Endothelial cell of umbilical vein (primary cell): ENCODE measurements around the gene TMEM87A. TPM values are rescaled to one million over a fixed set of nuclear protein-coding genes. Genes with fewer than 3 reads are reported as not detected.

Experiments used
- BruUV-seq: library from RNA; stranded (reverse); fragments of 400-500 nt; replicated peaks from 2 replicates; lab custom pipeline; 2021; lab: Mats Ljungman, UMichigan
- CTCF ChIA-PET: fragments of 300-600, 350-600 bp; sonication (Branson Sonifier 250); formaldehyde crosslinking; loops from one replicate; lab custom pipeline; 2021; ENCODE audit warnings: antibody characterized with exemption, inconsistent platforms; lab: Charles Lee
- POLR2A ChIA-PET: fragments of 300-600, 350-600 bp; sonication (Branson Sonifier 250); formaldehyde crosslinking; loops from one replicate; lab custom pipeline; 2021; ENCODE audit warnings: antibody characterized with exemption, inconsistent platforms; lab: Charles Lee
- DNase-seq: peaks from one replicate; pipeline ENCODE4 v3.0.0-alpha.2; 2011; ENCODE audit warnings: low read depth, low spot score
- FAIRE-seq: peaks from 2 replicates; lab custom pipeline; 2011; peaks lifted over from hg19 to GRCh38; lab: Jason Lieb, UNC
- H2AFZ ChIP-seq: 2 replicates; pipeline ENCODE4 v1.6.0; 2012; ENCODE audit warnings: low read depth, low read length, control low read depth, inconsistent platforms
- H3K27ac ChIP-seq: 2 replicates; pipeline ENCODE4 v1.5.1; 2011; ENCODE audit warnings: low read depth, mild to moderate bottlenecking, control low read depth, low read length, moderate library complexity; ENCODE audit not compliant: insufficient read depth
- H3K27me3 ChIP-seq, 2 experiments: 2 replicates each; pipeline versions ENCODE4 v1.6.0 to v1.6.1; 2011; ENCODE audit warnings: low read length in 2 of 2, mixed read lengths in 1 of 2; ENCODE audit not compliant: control insufficient read depth in 2 of 2, insufficient read depth in 2 of 2
- H3K36me3 ChIP-seq, 2 experiments: 2 replicates in 1 of 2; 3 replicates in 1 of 2; pipeline ENCODE4 v1.5.1; 2011; ENCODE audit warnings: low read length in 2 of 2, mild to moderate bottlenecking in 1 of 2, moderate library complexity in 1 of 2; ENCODE audit not compliant: control insufficient read depth in 2 of 2, insufficient read depth in 2 of 2; ENCODE audit errors: extremely low read depth in 1 of 2
- H3K4me1 ChIP-seq: 3 replicates; pipeline ENCODE4 v1.5.1; 2011; ENCODE audit warnings: mild to moderate bottlenecking, low read length; ENCODE audit not compliant: control insufficient read depth, insufficient read depth; ENCODE audit errors: extremely low read depth
- H3K4me2 ChIP-seq: 2 replicates; pipeline ENCODE4 v1.6.1; 2011; ENCODE audit warnings: low read length, control low read depth, mixed read lengths; ENCODE audit not compliant: insufficient read depth
- H3K4me3 ChIP-seq, 3 experiments: fragments of 200-600 bp in 1 of 3; sonication (generic), shearing (Covaris generic) in 1 of 3; replicated peaks in 1 of 3; 2 replicates each; pipeline ENCODE4 v1.5.1; 2011 to 2016; ENCODE audit warnings: control low read depth in 3 of 3, low read length in 3 of 3, mild to moderate bottlenecking in 2 of 3, inconsistent platforms in 1 of 3, low read depth in 1 of 3, moderate library complexity in 1 of 3; ENCODE audit not compliant: insufficient read depth in 1 of 3
- H3K79me2 ChIP-seq: 2 replicates; pipeline ENCODE4 v1.6.0; 2012; ENCODE audit warnings: low read length, inconsistent platforms; ENCODE audit not compliant: control insufficient read depth, insufficient read depth
- H3K9ac ChIP-seq: replicated peaks from 2 replicates; pipeline ENCODE3; 2011; ENCODE audit warnings: low read length, control low read depth; ENCODE audit not compliant: insufficient read depth; ENCODE audit errors: extremely low read depth
- H3K9me1 ChIP-seq: replicated peaks from 3 replicates; pipeline ENCODE4 v1.6.0; 2011; ENCODE audit warnings: mild to moderate bottlenecking, low read length; ENCODE audit not compliant: control insufficient read depth, insufficient read depth; ENCODE audit errors: extremely low read depth
- H3K9me3 ChIP-seq: replicated peaks from 2 replicates; pipeline ENCODE4 v1.5.1; 2012; ENCODE audit warnings: low read length, inconsistent platforms; ENCODE audit not compliant: control insufficient read depth, insufficient read depth
- H4K20me1 ChIP-seq: replicated peaks from 2 replicates; pipeline ENCODE3; 2011; ENCODE audit warnings: mild to moderate bottlenecking, low read length; ENCODE audit not compliant: control insufficient read depth, insufficient read depth; ENCODE audit errors: extremely low read depth
- EZH2 ChIP-seq: IDR thresholded peaks from 2 replicates; pipeline ENCODE4 v1.6.1; 2012; ENCODE audit warnings: borderline replicate concordance, low read depth, mild to moderate bottlenecking, moderate library complexity, low read length, inconsistent platforms; ENCODE audit not compliant: severe bottlenecking
- FOS ChIP-seq: IDR thresholded peaks from 2 replicates; pipeline ENCODE4 v1.6.1; 2011; ENCODE audit warnings: mild to moderate bottlenecking, low read length, moderate library complexity, borderline replicate concordance; ENCODE audit not compliant: insufficient read depth
- GATA2 ChIP-seq: IDR thresholded peaks from 2 replicates; pipeline ENCODE4 v1.7.0; 2011; ENCODE audit warnings: low read depth, mild to moderate bottlenecking, moderate library complexity, mixed read lengths, low read length; ENCODE audit not compliant: insufficient read length, insufficient read depth
- JUN ChIP-seq: IDR thresholded peaks from 2 replicates; pipeline ENCODE4 v1.6.1; 2011; ENCODE audit warnings: borderline replicate concordance, low read depth; ENCODE audit not compliant: insufficient read length, insufficient read depth
- MAX ChIP-seq: IDR thresholded peaks from 2 replicates; pipeline ENCODE4 v1.6.1; 2011; ENCODE audit not compliant: insufficient read depth, insufficient read length
- MYC ChIP-seq: IDR thresholded peaks from one replicate; pipeline ENCODE4 v1.6.1; 2011; ENCODE audit warnings: mild to moderate bottlenecking, low read depth, low read length
- POLR2A ChIP-seq: IDR thresholded peaks from 2 replicates; pipeline ENCODE4 v1.6.1; 2012; ENCODE audit warnings: low read depth, mild to moderate bottlenecking, control low read depth, low read length
- POLR2AphosphoS5 ChIP-seq: IDR thresholded peaks from 2 replicates; pipeline ENCODE4 v1.6.1; 2012; ENCODE audit warnings: low read depth, mild to moderate bottlenecking, control low read depth, low read length, moderate library complexity; ENCODE audit not compliant: insufficient read depth
- dilution Hi-C: fragments of 300-500 bp; cut with MboI; formaldehyde crosslinking; loops from one replicate; pipeline ENCODE4 v1.15.0; 2019; ENCODE audit warnings: low sequenced_read_pairs; ENCODE audit not compliant: extremely low pct_ligation_motif_present
- intact Hi-C: fragments of 100-400 bp; cut with micrococcal nuclease; formaldehyde crosslinking; loops from one replicate; pipeline ENCODE4 v1.10.0; 2022
- polyA plus RNA-seq, 4 experiments: library from polyadenylated mRNA; depleted of rRNA in 3 of 4; stranded (reverse) in 3 of 4; unstranded in 1 of 4; fragments of >200 nt; gene quantifications; 2 replicates each; pipeline versions ENCODE4 v1.2.1 to v1.2.3, GENCODE V29; 2011 to 2012; ENCODE audit warnings: missing spikeins in 1 of 4
- total RNA-seq: library from RNA; stranded (reverse); gene quantifications from 2 replicates; pipeline ENCODE4 v1.2.3, GENCODE V29; 2021
- TF ChIP-seq, protein P1 (sequence below), 2 donors: IDR thresholded peaks; 1 replicate in 1 of 2; 2 replicates in 1 of 2; pipeline ENCODE4 v1.5.1; 2011; ENCODE audit warnings: low read length in 2 of 2, mild to moderate bottlenecking in 2 of 2, moderate library complexity in 2 of 2, control low read depth in 1 of 2, inconsistent platforms in 1 of 2, low read depth in 1 of 2; ENCODE audit not compliant: insufficient read depth in 1 of 2; ENCODE audit errors: extremely low read depth in 1 of 2

Gene TMEM87A
- total and polyA plus RNA-seq, 2 donors (not counting 3 experiments of a cell fraction or from before 2014, with no cell fraction given): 22.3 to 41.1 TPM

DNA sequence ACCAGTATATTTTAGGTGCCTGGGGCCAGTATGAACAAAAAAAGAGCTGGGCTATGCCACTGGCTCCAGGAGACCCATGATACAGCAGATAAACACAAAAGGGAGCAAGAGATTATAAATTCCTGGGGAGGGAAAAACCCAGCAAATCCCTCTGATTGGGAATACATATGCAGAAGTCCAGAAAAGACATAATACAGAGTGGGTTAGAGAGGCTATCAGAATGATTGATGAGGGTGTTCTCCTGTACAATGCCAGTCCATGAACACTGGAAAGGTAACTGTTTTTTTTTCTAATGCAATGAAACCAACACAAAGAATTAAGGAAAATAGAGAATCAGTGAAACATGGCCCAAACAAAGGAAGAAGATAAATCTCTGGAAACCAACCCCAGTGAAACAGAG, 59.7 kb downstream of the TMEM87A start:
- DNase-seq: no peak
- TF ChIP-seq JUN: no peak
- no peak for TF ChIP-seq POLR2A
- no peak for TF ChIP-seq FOS
- TF ChIP-seq, protein P1, sequence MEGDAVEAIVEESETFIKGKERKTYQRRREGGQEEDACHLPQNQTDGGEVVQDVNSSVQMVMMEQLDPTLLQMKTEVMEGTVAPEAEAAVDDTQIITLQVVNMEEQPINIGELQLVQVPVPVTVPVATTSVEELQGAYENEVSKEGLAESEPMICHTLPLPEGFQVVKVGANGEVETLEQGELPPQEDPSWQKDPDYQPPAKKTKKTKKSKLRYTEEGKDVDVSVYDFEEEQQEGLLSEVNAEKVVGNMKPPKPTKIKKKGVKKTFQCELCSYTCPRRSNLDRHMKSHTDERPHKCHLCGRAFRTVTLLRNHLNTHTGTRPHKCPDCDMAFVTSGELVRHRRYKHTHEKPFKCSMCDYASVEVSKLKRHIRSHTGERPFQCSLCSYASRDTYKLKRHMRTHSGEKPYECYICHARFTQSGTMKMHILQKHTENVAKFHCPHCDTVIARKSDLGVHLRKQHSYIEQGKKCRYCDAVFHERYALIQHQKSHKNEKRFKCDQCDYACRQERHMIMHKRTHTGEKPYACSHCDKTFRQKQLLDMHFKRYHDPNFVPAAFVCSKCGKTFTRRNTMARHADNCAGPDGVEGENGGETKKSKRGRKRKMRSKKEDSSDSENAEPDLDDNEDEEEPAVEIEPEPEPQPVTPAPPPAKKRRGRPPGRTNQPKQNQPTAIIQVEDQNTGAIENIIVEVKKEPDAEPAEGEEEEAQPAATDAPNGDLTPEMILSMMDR (IDR thresholded peaks at IDR 0.05; ENCODE audit: extremely low read depth in 1 of 2, insufficient read depth in 1 of 2, low read depth in 1 of 2, low read length in 2 of 2): no peak
- no peak for TF ChIP-seq POLR2AphosphoS5
- no peak for TF ChIP-seq EZH2
- TF ChIP-seq MYC: no peak
- TF ChIP-seq GATA2: no peak
- no peak for TF ChIP-seq MAX
- ChIA-PET CTCF (interaction anchor here (0.9 kb wide), 1 partner anchor 12 kb away, joined by 3 read pairs; no protein-coding TSS in a partner anchor), POLR2A (no interaction called here)
- no peak overlapping the region for H3K4me2 ChIP-seq
- H3K27ac ChIP-seq: no peak overlapping the region
- no peaks in the 10 kb centered on the region for H3K9me1 ChIP-seq
- no peaks in the 10 kb centered on the region for H3K9me3 ChIP-seq
- no peak for FAIRE-seq
- no peak overlapping the region for H3K4me3 ChIP-seq
- H2AFZ ChIP-seq: no peak overlapping the region
- BruUV-seq: no TSS peak
- H3K79me2 ChIP-seq: no peaks in the 10 kb centered on the region
- H4K20me1 ChIP-seq: no peaks in the 10 kb centered on the region
- intact Hi-C loops (no loop called here), dilution Hi-C loops (no loop called here)
- no peaks in the 10 kb centered on the region for H3K27me3 ChIP-seq
- H3K4me1 ChIP-seq: peaks cover under 1% of the 10 kb centered on the region
- H3K36me3 ChIP-seq: peaks cover 5 to 11% of the 10 kb centered on the region in 2 experiments
- H3K9ac ChIP-seq: no peak overlapping the region
